H1 (cell line): Measurements from ENCODE around the gene TLR7. TPM values are rescaled to one million over a fixed set of nuclear protein-coding genes. Genes with fewer than 3 reads are reported as not detected.

ENCODE experiments used
- ATF2 ChIP-seq: IDR thresholded peaks from 2 replicates; pipeline ENCODE4 v1.6.1; 2012; ENCODE audit warnings: low read length, inconsistent platforms
- BCL11A ChIP-seq, 2 experiments: IDR thresholded peaks; one replicate each; pipeline ENCODE4 v1.6.1; 2011; ENCODE audit warnings: low read depth in 2 of 2, low read length in 2 of 2, mild to moderate bottlenecking in 2 of 2
- CEBPB ChIP-seq: IDR thresholded peaks from 2 replicates; pipeline ENCODE4 v1.6.1; 2012; ENCODE audit warnings: low read depth, low read length
- CREB1 ChIP-seq: IDR thresholded peaks from 2 replicates; pipeline ENCODE4 v1.6.1; 2012; ENCODE audit warnings: inconsistent platforms
- RXRA ChIP-seq: IDR thresholded peaks from 2 replicates; pipeline ENCODE4 v1.6.1; 2011; ENCODE audit warnings: low read depth, mild to moderate bottlenecking, low read length, moderate library complexity; ENCODE audit not compliant: insufficient read depth
- SIN3A ChIP-seq, 2 experiments: IDR thresholded peaks in 1 of 2; conservative IDR thresholded peaks in 1 of 2; 2 replicates each; pipeline ENCODE4 v1.6.1; 2011 to 2012; ENCODE audit warnings: low read length in 2 of 2, improper control_type of control experiment in 1 of 2, low read depth in 1 of 2, mild to moderate bottlenecking in 1 of 2
- ZNF274 ChIP-seq: IDR thresholded peaks from 2 replicates; pipeline ENCODE4 v1.7.0; 2012; ENCODE audit warnings: low read length, borderline replicate concordance; ENCODE audit errors: extremely low read depth
- polyA plus RNA-seq, 7 experiments: library from polyadenylated mRNA; depleted of rRNA in 3 of 7; stranded (reverse) in 5 of 7; unstranded in 2 of 7; fragments of >200 nt in 5 of 7; fragments of 200-250 nt in 2 of 7; gene quantifications; 1 replicate in 5 of 7; 2 replicates in 1 of 7; 4 replicates in 1 of 7; pipeline versions ENCODE4 v1.2.1 to v1.2.3, GENCODE V29; 2011 to 2013; ENCODE audit warnings: missing spikeins in 2 of 7, mixed read lengths in 2 of 7
- total RNA-seq: library from RNA; stranded (reverse); fragmentation: NEBNext Ultra II Directional; extraction: Animal tissue kit (Norgen Biotek cat#: 25700); gene quantifications from 2 replicates; pipeline ENCODE4 v1.2.1, GENCODE V29; 2021
- TF ChIP-seq, protein P1 (sequence below), 3 experiments: IDR thresholded peaks; 1 replicate in 2 of 3; 2 replicates in 1 of 3; pipeline versions ENCODE4 v1.5.1 to v1.6.1; 2011; ENCODE audit warnings: low read length in 3 of 3, mild to moderate bottlenecking in 3 of 3, inconsistent platforms in 2 of 3, low read depth in 1 of 3, moderate library complexity in 1 of 3; ENCODE audit not compliant: insufficient read depth in 1 of 3; ENCODE audit errors: control extremely low read depth in 1 of 3

The TLR7 gene
- total and polyA plus RNA-seq, 2 of the 8 experiments (the other 6 are each of a cell fraction or from before 2014, with no cell fraction given): 0.02 TPM; not detected in 1

DNA sequence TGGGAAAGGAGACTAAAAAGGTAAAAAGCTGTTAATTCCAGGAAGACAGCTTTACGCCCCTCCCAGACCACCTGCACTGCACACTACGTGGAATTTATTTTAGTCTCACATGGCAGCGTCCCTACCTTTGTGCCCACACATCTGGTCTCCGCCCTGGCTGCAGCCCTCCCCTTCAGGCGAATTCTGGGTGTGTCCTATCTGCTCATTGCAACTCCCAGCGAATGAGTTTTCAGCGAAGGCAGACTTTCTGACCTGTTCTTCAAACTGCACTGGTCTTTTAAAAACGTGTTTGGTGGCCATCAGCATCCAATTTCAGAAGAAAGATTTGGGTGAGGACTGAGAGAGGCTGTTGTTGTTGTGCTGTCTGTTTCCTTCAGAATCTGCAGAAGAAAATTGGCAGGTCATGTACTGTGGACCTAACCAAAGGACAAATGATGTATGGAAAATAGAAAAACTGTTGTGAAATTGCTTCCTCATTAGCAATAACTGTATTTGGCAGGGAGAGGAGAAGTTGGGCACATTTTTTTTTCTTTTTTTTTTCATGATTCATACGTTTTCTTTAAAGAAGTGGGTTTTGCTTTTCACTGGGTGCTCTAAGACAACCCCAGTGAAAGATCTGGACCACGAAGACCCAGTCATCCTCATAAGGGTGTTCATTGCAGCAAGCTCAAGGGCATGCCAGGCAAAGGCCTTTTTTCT is 43.7 kb downstream of the TLR7 start (continued):
- TF ChIP-seq, protein P1, sequence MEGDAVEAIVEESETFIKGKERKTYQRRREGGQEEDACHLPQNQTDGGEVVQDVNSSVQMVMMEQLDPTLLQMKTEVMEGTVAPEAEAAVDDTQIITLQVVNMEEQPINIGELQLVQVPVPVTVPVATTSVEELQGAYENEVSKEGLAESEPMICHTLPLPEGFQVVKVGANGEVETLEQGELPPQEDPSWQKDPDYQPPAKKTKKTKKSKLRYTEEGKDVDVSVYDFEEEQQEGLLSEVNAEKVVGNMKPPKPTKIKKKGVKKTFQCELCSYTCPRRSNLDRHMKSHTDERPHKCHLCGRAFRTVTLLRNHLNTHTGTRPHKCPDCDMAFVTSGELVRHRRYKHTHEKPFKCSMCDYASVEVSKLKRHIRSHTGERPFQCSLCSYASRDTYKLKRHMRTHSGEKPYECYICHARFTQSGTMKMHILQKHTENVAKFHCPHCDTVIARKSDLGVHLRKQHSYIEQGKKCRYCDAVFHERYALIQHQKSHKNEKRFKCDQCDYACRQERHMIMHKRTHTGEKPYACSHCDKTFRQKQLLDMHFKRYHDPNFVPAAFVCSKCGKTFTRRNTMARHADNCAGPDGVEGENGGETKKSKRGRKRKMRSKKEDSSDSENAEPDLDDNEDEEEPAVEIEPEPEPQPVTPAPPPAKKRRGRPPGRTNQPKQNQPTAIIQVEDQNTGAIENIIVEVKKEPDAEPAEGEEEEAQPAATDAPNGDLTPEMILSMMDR (IDR thresholded peaks at IDR 0.05; ENCODE audit: control extremely low read depth in 1 of 3, insufficient read depth in 1 of 3, low read depth in 1 of 3, low read length in 3 of 3): no peak
- TF ChIP-seq CREB1: no peak
- TF ChIP-seq BCL11A (IDR thresholded peaks at IDR 0.05; ENCODE audit: low read depth in 2 of 2, low read length in 2 of 2): no peak
- TF ChIP-seq ATF2: no peak
- TF ChIP-seq SIN3A (conservative IDR thresholded peaks at IDR 0.05 in 1 of 2, IDR thresholded peaks at IDR 0.05 in 1 of 2; ENCODE audit: low read depth in 1 of 2, low read length in 2 of 2): no peak
- no peak for TF ChIP-seq CEBPB
- no peak for TF ChIP-seq RXRA
- no peak for TF ChIP-seq ZNF274
